Hematopoietic multipotent progenitor cell treated with erythropoietin and hydrocortisone succinate and interleukin-3 and kit ligand, for 6 days (in vitro differentiated cells): ENCODE measurements around the gene ALDH8A1.

Experiments used
- DNase-seq: peaks from one replicate; pipeline ENCODE4 v3.0.0-alpha.2; 2015

Gene ALDH8A1, protein sequence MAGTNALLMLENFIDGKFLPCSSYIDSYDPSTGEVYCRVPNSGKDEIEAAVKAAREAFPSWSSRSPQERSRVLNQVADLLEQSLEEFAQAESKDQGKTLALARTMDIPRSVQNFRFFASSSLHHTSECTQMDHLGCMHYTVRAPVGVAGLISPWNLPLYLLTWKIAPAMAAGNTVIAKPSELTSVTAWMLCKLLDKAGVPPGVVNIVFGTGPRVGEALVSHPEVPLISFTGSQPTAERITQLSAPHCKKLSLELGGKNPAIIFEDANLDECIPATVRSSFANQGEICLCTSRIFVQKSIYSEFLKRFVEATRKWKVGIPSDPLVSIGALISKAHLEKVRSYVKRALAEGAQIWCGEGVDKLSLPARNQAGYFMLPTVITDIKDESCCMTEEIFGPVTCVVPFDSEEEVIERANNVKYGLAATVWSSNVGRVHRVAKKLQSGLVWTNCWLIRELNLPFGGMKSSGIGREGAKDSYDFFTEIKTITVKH

DNA sequence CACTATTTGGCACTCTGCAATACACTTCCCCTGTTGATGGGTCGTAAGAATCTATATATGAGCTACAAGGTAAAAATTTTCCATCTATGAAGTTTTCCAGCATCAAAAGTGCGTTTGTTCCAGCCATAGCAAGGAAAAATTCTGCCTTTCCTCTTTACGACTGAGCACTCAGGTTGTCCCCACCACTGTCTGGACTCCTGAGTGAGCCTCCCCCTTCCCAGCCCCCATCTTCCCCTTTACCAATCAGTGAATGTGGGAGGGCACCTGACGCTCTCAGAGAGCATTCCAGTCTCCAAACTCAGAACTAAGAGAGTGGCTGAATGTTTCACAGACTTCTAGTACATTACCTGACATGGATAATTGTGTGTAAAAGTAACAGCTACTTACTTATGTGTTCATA is at the start of gene ALDH8A1:
ALDH8A1 (minus strand) TSS at position 175 of the 400 bp plus-strand sequence; CDS start at position 127, 48 bp downstream.
- DNase-seq, result no peak

DNA sequence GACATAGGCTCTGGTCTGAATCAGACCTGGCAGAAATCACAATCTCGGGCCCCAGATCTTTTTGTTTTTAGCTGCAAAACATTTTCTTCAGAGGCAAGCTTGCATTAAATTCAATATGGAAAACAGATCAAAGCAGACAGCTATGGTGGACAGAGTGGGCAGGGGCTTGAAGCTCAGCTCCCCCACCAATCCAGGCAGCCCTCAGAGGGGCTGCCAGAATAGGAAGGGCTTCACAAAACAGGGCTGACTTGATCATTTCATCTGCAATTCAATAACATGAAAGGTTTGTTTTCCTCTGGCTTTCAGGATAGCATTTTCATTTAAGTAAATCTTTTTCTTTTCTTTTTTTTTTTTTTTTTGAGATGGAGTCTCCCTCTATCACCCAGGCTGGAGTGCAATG is 49.2 kb upstream of the ALDH8A1 start:
- no peak for DNase-seq

DNA sequence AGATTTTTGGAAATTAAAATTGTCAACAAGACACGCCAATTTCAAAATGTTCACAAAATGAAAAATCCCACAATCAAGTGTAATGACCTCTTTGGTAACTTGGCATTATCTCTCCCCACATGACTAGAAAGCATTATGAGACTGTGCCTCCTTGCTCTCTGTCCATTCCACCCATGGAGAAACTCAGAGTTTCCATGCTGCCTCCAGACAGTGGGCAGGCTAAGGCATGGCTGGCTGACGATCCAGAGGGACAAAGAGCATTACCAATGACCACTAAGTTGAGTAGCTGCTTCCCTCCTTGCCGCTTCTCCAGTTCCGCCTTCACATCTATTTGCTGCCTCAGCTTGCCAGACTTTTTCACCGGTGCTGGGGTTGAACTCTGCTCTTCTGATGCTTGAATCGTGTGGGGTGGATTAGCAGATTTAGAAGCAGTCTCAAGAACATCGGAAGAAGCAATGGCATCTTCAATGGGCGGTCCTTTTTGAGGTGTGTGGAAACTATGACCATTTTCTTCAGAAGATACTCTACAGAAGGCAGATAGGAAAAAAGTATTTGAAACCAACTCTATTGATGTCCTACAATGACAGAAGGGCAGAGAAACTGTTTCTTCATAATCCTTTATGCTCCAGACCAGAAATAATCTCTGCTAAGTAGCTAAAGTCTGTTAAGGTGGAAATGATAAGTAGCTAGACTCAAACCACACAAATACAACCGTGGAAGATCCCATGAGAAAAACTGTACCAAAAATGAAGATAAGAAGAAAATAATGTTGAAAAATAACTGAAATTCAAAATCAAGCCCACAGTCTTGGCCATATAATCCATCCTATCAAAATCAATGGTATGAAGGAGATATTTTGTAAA is 47.5 kb upstream of the ALDH8A1 start:
- peak; percentile 69 for DNase-seq

DNA sequence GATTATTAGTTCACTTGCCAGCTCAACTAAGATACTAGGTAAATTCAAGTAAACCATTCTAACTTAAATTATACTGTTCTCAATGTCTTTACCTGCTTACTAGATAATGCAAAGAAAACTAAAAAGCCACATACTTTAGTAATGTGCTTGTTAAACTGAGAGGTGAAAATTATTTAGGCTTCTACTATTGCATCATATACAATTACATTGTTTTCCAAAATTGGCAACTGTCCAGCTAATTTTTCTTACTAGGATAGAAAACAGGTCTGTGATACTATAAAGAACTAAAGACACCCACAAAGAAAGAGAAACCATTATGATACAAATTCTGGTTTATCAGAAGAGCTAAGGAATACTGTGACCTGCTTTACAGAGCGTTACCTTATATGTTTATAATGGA is 45.6 kb upstream of the ALDH8A1 start:
- DNase-seq, result peak; percentile 38

DNA sequence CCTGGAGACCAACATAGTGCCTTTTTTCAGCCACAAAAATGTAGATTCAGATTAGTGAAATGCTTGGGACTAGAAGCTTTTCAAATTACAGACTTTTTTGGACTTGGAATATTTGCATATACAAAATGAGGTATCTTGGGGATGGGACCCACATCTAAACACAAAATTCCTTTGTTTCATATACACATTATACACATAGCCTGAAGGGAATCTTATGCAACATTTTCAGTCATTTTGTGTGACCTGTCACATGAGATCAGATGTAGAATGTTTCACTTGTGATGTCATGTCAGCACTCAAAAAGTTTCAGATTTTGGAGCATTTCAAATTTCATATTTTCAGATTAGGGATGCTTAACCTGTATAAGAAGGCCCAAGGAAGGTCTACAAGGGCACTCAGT is 44.5 kb upstream of the ALDH8A1 start:
- no peak for DNase-seq

DNA sequence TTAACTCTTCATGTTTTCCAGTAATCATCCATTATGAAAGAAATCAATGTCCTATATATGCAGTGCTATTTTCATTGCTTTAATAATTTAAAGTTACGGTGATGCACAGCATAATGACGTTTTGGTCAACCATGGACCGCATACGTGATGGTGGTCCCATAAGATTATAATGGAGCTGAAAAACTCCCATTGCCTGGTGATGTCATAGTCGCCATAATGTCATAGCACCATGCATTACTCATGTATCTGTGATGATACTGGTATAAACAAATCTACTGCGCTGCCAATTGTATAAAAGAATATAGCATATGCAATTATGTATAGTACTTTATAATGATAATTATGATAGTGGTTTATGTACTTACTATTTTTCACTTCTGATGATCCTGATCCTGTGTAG is 42.3 kb upstream of the ALDH8A1 start:
- DNase-seq, result no peak

DNA sequence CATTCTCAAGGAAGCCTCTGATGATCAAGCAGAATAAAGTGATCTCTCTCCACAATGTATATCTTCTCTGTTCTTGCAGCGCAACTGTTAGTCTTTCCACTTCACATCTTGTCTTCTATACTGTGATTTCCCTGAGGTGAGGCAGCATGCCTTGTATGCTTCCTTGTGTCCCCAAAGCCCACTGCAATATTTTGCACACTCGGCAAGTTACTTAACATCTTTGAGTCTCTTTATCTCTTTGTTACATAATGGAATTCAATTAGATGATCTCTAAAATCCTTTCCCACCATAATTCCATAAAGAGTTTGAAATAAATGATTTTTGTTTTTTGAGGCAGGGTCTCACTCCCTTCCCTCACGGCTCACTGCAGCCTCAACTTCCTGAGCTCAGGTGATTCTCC is 40.4 kb upstream of the ALDH8A1 start:
- DNase-seq, result no peak

DNA sequence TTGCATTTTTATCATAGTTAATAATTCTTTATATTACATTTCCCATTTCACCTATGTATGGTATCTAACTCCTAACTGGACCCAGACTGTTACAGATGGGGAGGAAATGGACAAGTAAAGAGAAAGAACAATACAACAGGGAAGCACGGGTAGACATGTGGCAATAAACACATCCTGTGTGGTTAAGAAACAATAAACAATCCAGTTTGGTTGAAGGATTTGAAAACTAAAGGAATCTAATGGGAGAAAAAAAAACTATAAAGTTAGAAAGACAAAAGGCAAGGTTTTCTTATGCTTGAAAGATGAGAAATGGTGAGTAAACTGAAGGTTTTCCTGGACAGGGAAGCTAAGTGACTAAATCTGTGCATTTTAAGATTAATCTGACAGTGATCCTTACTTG is 34.9 kb upstream of the ALDH8A1 start:
- DNase-seq, result no peak

DNA sequence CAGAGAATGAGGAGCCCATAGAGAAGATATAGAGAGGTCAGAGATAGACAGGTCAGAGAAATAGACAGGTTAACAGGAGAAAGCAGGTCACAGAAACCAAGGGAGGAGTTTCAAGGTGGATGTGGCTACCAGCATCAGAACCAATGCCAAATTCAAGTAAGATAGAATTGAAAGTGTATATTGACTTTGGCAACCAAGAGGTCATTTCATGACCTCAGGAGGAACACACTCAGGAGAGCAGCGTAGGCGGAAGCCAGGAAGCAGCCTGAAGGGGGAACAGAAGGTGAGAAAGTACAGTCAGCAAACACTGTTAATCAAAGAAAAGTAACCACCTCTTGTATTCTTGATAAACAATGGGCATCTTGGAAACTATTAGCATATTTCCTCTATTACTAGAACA is 33.9 kb upstream of the ALDH8A1 start:
- DNase-seq, result no peak

DNA sequence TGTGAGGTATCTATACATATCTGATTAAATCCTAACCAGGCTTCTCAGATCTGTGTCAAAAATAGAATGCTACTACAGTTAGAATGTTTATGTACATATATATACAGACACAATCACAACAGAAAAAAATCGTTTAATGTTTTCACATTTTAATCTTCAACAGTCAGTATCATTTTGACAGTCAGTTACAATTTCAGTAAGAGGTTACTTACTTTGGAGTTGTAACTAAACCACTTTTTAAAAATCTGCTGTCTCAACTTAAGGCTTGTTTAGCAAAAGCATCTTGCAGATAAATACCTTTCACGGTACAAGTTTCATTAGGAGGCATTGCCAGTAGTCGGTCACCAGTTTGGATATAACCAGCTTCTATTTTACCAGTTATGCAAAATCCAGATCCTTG is 32.3 kb upstream of the ALDH8A1 start:
- DNase-seq, result no peak

DNA sequence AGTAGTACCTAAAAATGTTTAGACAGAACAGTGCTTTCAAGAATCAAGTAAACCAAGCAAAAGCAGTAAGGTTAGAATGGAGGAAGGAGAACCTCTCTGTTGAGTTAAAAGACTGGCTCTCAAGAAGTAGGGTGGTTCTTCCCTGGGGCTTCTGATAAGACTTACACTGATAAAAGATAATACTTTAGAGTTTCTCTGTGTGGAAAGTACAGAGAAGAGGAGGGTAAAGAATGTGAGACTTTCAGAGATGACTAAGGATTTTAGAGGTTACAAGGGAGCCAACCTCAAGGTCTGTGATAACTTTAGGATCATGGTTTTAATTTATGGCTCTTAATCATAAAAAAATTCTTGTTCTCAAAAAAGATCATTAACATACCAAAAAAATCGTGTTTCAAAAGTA is 30.9 kb upstream of the ALDH8A1 start:
- peak; percentile 91 for DNase-seq

DNA sequence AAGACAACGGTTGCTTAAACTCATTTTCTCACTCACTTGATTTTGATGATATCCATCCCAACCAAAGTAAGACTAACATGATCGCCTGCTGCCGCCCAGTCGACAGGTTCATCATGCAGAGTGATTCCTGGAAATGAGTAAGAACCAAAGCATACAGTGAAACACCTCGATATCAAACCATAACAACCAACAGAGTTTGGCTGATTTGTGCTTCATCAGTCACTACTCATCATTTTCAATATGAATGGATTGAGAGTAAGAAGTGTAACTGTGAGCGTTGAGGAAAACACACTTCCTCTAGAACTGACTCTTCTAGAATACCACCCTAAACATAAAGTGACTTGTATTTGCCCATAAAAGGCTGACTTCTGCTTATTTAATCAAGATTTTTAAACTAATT is 29.2 kb upstream of the ALDH8A1 start:
- DNase-seq, result no peak

DNA sequence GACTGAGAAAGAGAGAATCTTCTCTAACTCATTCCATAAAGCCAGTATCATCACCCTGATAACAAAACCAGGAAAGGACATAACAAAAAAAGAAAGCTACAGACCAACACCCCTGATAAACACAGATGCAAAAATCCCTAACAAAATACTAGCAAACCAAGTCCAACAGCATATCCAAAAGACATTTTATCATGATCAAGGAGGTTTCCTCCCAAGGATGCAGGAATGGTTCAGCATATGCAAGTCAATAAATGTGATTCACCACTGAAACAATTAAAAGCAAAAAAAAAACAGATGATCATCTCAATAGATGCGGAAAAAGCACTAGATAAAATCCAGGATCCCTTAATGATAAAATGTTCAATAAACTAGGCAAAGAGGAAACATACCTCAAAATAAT is 24.5 kb upstream of the ALDH8A1 start:
- DNase-seq, result no peak

DNA sequence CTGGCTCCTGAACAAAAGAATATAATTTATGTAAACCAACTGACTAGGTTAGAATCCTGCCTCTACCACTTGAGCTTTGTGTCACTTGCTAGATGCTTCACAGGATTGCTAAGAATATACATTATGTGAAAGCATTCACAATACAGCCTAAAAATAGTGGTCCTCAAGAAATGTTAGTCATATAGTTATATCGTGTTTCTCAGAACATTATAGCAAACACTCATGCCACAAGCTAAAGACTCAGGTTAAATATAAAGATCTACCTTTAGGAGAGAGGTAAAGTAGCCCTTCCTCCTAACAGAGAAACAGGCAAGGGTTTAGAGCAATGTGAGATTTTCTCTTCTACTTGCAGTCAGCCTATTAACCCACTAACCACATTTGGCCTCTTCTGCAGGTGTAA is 17.8 kb upstream of the ALDH8A1 start:
- DNase-seq, result no peak

DNA sequence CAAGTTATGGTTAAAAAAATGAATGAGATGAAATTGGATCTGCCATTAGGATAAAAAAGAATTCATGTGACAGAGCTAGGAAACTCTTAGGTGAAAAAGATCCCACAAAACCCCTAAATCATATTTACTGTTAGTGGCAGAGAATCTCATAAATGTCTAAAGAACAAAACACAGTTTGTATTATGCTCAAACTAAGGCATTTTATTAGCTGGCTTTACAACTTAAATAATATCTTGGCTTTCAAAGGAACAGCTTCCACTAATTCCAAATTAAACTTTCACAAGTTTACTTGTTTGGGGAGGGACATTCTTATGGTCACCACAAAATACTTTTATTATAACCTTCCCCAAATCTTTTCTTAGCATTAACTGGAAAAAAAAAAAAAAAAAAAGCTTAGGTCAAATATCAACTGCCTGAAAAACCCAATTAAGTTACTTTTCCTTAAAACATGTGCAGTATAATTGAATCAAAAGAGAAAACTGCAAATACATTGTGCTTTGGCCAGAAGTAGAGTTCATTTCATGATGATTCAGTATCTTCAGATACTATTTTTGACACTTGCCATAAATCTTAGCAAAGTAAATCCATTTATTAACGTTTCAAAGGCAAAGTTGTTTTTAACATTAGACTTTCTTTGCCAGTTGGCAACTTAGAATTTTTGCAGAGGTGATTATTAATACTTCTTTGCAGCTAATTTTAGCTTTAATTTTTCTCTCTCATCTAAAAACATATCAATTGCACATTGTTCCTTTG is 14.7 kb upstream of the ALDH8A1 start:
- DNase-seq, result no peak

DNA sequence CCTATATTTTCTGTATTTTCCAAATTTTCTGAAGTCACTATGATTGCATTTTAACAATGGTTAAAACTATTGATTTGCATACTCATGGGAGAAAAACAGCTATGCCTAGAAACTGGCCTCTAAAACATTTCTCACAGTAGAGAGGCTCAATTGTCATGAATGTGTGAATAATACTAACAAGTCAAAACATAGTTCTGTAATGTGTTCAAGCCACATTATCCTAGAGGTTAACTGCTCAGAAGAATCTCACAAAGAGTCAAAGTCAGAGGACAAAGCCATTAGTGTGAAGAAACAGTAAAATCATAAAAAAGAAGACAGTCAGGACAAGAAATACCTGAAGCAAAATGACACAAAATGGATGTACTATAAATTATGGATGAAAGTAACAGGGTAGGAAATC is 12.5 kb upstream of the ALDH8A1 start:
- DNase-seq, result no peak

DNA sequence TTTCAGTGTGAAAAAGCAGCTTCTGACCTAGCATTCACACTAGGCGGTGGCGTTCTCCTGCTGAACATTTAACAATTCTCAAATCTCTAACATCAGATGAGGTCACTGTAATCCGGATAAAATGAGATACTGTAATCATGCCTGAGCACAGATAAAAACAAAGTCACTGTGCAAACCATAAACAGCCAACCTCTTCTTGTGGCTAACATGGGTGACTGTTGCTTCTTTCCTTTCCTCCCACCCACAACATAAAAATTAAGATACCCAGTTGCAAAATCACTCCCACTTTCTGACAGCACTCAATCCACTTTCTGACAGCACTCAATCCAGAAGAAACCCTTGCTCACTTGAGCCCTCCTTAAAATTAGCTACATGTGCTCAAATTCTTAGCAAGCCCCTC is 11.5 kb upstream of the ALDH8A1 start:
- DNase-seq, result peak; percentile 36

DNA sequence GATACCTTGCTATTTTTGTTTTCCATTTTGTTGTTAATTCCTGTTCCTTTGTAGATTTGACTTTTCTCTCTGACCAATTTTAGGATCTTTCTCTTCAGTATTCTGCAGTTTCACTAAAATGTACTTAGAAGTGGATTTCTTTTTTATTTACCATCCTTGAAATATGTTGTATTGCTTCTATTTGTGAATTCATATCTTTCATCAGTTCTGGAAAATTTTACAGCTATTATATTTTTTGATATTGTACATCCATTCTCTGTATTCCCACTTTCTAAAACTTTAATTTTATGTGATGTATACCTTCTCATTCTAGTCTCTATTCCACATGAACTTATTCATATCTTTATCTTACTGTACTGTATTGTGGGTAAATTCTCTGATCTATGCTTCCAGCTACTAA is 9.7 kb upstream of the ALDH8A1 start:
- no peak for DNase-seq

DNA sequence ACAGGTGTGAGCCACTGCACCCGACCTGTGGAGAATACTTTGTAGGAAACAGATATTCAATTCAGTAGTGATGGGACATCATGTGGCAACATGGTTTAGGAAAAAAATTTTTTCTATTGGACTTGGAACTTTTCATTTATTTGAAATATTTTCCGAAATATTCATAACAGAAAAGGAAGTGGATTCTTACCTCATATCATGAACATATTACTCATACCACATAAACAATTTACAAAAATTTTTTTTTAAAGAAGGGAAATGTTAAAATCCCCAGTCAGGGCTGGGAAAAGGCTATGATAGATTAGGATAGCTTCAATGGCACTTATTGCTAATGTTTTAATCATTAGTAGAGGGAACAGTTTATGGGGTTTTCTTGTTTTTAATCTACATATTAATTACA is 6.8 kb upstream of the ALDH8A1 start:
- no peak for DNase-seq

DNA sequence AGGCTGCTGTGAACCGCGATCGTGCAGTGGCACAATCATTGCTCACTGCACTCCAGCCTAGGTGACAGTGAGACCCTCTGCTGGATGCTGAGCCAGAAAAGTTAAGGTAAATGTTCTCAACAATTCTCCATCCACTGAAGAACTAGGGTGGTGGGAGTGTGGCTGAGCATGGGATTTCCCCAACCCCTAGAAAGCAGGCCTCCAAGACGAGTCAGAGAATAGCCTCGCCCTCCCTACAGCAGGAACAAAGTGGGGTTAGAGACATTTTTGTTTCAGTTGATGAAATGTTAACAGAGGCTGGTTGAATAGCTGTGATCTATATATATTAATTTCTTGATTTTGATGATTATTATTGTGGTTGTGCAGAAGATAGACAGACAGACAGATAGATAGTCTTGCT is 6.1 kb upstream of the ALDH8A1 start:
- no peak for DNase-seq

DNA sequence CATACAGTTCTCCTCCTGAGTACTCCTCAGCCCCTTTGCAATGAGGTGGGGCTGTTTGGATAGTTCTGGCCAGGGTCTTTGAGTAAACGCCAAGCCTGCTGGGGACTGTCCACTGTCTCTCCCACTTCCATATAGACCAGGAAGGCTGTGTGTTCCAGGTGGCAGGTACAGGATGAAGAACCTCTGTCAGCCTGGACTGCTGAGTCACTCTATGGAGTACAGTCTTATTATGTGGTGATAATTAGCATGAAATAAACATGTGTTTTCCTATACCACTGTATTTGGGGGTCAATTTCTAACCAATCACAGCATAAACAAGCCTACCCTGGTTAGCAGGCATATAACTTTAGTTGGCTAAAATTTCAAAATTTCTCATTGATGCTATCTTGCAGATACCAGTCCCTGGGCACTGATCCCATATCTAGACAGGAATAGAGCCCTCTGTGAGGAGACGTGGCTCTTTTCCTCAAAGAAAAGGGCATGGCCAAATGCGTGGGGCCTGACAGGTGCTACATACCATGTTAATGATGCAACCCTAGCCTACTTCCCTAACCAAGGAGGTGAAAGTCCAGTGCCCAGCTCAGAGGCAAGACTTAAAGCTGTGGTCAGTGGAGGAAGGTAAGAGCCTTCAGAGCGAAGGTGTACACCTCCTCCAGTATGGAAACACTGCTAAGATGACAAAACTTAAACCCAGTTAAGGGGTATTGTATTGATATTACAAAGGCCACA is 4.5 kb upstream of the ALDH8A1 start:
- DNase-seq, result no peak

DNA sequence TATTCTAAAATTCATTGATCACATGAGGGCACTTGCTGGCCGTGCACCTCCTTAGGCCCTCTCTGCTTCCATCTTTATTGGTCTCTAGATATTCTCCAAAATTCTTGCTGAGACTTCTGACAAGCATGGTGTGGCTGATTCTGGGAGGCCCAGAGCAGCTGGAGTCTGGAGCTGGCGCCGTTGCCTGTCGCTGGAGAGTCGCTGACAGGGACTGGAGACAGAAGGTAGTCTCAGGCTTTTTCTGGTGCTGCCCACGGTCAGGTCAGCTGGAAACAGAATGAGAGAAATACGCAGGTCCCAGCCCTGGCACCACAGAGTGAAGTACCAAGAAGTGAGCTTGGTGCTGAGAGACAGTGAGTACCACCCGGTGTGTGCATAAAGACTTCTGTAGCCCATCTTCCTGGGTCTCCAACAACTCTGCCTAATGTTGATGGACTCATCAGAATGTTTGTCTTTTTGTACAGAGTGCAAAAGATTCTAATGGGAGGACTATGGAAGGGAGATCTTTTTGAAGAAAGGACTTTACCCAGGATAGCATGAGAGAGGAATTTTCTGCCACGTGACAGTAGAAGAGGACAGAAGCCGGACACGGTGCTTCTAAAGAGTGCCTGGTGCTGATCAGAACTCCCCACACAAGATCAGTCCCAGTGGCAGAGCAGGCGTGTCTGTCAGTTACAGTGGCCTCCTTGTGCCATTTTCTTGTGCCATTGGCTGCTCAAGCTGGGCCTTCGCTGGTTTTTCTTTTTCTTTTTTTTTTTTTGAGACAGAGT is 1.8 kb upstream of the ALDH8A1 start:
- no peak for DNase-seq
